Body of pancreas (tissue), 4 donors: ENCODE results near the gene KRT78.

ENCODE experiments used
- CTCF ChIP-seq, 7 experiments: fragments of 450-650 bp in 4 of 7; fragments of 200-600 bp in 3 of 7; sonication (generic) in 3 of 7; IDR thresholded peaks; one replicate each; pipeline ENCODE4 v1.5.1; 2016 to 2019; ENCODE audit warnings: antibody characterized with exemption in 7 of 7
- POLR2A ChIP-seq, 3 donors: fragments of 450-650 bp; IDR thresholded peaks; one replicate each; pipeline ENCODE4 v1.6.1; 2016; ENCODE audit warnings: antibody characterized with exemption in 3 of 3, mild to moderate bottlenecking in 2 of 3

DNA sequence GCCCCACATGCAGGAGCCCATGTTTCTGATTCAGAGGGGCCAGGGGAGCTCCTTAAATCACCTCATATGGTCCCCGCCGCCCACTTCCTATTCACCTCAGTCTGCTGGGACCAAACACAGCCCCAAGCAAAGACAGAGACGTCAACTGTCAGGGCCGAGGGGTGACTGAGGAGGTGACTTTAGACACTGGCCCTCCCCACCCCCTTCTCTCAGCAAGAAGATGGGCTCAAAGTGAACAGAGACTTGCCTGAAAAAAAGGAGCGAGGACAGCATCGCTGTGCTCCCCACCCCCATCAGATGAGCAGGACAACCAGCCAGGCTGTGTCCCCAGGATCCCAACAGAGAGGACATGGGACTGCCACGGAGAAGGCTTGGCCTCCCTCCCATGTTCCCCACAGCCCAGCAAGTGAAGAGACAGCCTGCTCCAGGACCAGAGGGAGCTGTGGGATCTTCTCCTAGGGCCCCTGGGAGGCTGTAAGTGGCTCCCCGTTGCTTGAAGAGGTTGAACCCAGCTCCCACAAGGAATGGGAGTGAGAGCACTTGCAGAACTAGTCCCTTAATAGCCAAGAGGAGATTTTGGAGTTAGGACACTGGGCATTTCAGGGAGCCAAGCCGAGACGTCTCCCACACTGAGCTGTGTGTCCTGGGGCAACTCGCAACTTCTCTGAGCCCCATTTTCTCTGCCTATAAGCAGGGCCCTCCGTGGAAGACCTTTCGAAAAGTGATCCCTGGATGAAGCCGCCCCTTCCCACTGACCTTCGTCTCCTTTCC is 13.3 kb downstream of the KRT78 start:
- TF ChIP-seq CTCF (IDR thresholded peaks at IDR 0.05) (no peak), POLR2A (IDR thresholded peaks at IDR 0.05) (no peak)
